GM12878 (cell line): Measurements from ENCODE around the gene MARCHF2. TPM values are rescaled to one million over a fixed set of nuclear protein-coding genes. Genes with fewer than 3 reads are reported as not detected.

Experiments
- ATAC-seq: fragments of 200-7000 bp; cut with Tn5 transposase; 3 replicates; pipeline ENCODE4 v1.9.1; 2020; ENCODE audit warnings: mild to moderate bottlenecking, moderate library complexity
- BruUV-seq: library from RNA; stranded (reverse); fragments of 400-500 nt; replicated peaks from 2 replicates; lab custom pipeline; 2021; lab: Mats Ljungman, UMichigan
- CTCF ChIA-PET: fragments of 300-600 bp; sonication (Branson Sonifier 250); formaldehyde crosslinking; extraction: SDS; loops from one replicate; lab custom pipeline; 2021; ENCODE audit warnings: inconsistent platforms; lab: Yijun Ruan, JAX
- POLR2A ChIA-PET: fragments of 350-600 bp; formaldehyde crosslinking; extraction: SDS; loops from one replicate; lab custom pipeline; 2021; ENCODE audit warnings: inconsistent platforms; lab: Charles Lee
- RAD21 ChIA-PET: fragments of 300-600 bp; sonication (Branson Sonifier 250); formaldehyde crosslinking; loops from one replicate; lab custom pipeline; 2023; ENCODE audit warnings: antibody characterized with exemption; ENCODE audit not compliant: unreplicated experiment; lab: Charles Lee
- SMC1A ChIA-PET: fragments of 300-600 bp; sonication (Branson Sonifier 250); formaldehyde crosslinking; loops from one replicate; lab custom pipeline; 2023; ENCODE audit not compliant: unreplicated experiment, uncharacterized antibody; lab: Charles Lee
- DNase-seq: peaks from one replicate; pipeline ENCODE4 v3.0.0-alpha.2; 2011; ENCODE audit warnings: low read depth, low spot score
- FAIRE-seq: peaks from 3 replicates; lab custom pipeline; 2011; peaks lifted over from hg19 to GRCh38; lab: Jason Lieb, UNC
- H2AFZ ChIP-seq: 2 replicates; pipeline ENCODE4 v1.6.0; 2011; ENCODE audit warnings: low read depth, low read length, control low read depth; ENCODE audit not compliant: control insufficient read depth
- H3K27ac ChIP-seq: 2 replicates; pipeline ENCODE4 v1.5.1; 2011; ENCODE audit warnings: control low read depth; ENCODE audit not compliant: control insufficient read depth, insufficient read depth
- H3K27me3 ChIP-seq, 2 experiments: replicated peaks in 1 of 2; 2 replicates each; pipeline versions ENCODE4 v1.6.0 to v1.6.1; 2011; ENCODE audit warnings: low read length in 1 of 2; ENCODE audit not compliant: control insufficient read depth in 2 of 2, insufficient read depth in 2 of 2
- H3K36me3 ChIP-seq, 2 experiments: 2 replicates each; pipeline ENCODE4 v1.5.1; 2011; ENCODE audit warnings: low read length in 1 of 2; ENCODE audit not compliant: control insufficient read depth in 2 of 2, insufficient read depth in 2 of 2
- H3K4me1 ChIP-seq: 2 replicates; pipeline ENCODE4 v1.6.1; 2011; ENCODE audit warnings: mild to moderate bottlenecking, low read length, moderate library complexity, mixed read lengths; ENCODE audit not compliant: control insufficient read depth, insufficient read depth
- H3K4me2 ChIP-seq: 2 replicates; pipeline ENCODE4 v1.6.0; 2011; ENCODE audit warnings: control low read depth; ENCODE audit not compliant: control insufficient read depth, insufficient read depth
- H3K4me3 ChIP-seq: fragments of 200-600 bp; sonication (generic); 2 replicates; pipeline ENCODE4 v1.5.1; 2016
- H3K79me2 ChIP-seq: 2 replicates; pipeline ENCODE4 v1.6.0; 2011; ENCODE audit warnings: low read length; ENCODE audit not compliant: control insufficient read depth, insufficient read depth
- H3K9ac ChIP-seq: 2 replicates; pipeline ENCODE4 v1.8.0; 2011; ENCODE audit warnings: low read length, control low read depth, mixed read lengths; ENCODE audit not compliant: control insufficient read depth, insufficient read depth
- H3K9me3 ChIP-seq: replicated peaks from 3 replicates; pipeline ENCODE4 v1.5.1; 2011; ENCODE audit warnings: mild to moderate bottlenecking, low read length; ENCODE audit not compliant: control insufficient read depth, insufficient read depth
- H4K20me1 ChIP-seq: 2 replicates; pipeline ENCODE4 v1.6.0; 2011; ENCODE audit not compliant: control insufficient read depth, insufficient read depth
- MYC ChIP-seq: IDR thresholded peaks from 2 replicates; pipeline ENCODE4 v1.6.1; 2011; ENCODE audit warnings: mild to moderate bottlenecking, low read length, moderate library complexity, inconsistent platforms; ENCODE audit not compliant: insufficient read depth, insufficient replicate concordance, insufficient read length, severe bottlenecking
- NFXL1 ChIP-seq: fragments of 450-650 bp; IDR thresholded peaks from 2 replicates; pipeline ENCODE4 v1.6.1; 2017; ENCODE audit warnings: antibody characterized with exemption, mild to moderate bottlenecking, borderline replicate concordance
- TBL1XR1 ChIP-seq: IDR thresholded peaks from 2 replicates; pipeline ENCODE4 v1.6.1; 2012; ENCODE audit warnings: low read depth, low read length, improper control_type of control experiment
- WGBS: methylation state at CpG from one replicate; pipeline ENCODE4 v1.1.6; 2016; ENCODE audit warnings: low lambda C conversion rate; ENCODE audit not compliant: insufficient replicate concordance, insufficient coverage; ENCODE audit errors: missing lambda C conversion rate; 5-methylcytosine and 5-hydroxymethylcytosine counted together
- in situ Hi-C: fragments of 300-500 bp; cut with MboI; formaldehyde crosslinking; loops from 9 replicates; pipeline ENCODE4 v1.14.3; 2018; ENCODE audit warnings: mixed read lengths
- intact Hi-C: fragments of 100-400 bp; cut with micrococcal nuclease; formaldehyde crosslinking; loops from one replicate; pipeline ENCODE4 v1.14.2; 2022; ENCODE audit not compliant: unreplicated experiment
- polyA plus RNA-seq, 11 experiments: library from polyadenylated mRNA; depleted of rRNA in 4 of 11; unstranded in 6 of 11; stranded (reverse) in 5 of 11; fragments of >200 nt; fragmentation: Nextera tagmentation in 4 of 11; fragmentation: Illumina TruSeq in 1 of 11; extraction: Ambion mirVana in 4 of 11; extraction: Trizol in 1 of 11; gene quantifications; 1 replicate in 1 of 11; 2 replicates in 10 of 11; pipeline versions ENCODE4 v1.2.1 to v1.2.3, GENCODE V29; 2011 to 2016; ENCODE audit warnings: inconsistent platforms in 2 of 11, missing spikeins in 2 of 11, low read depth in 1 of 11
- total RNA-seq, 4 experiments: library from RNA; depleted of rRNA in 3 of 4; stranded (reverse); fragments of >200 nt in 3 of 4; fragmentation: Illumina TruSeq in 1 of 4; extraction: Trizol in 1 of 4; gene quantifications; 2 replicates each; pipeline versions ENCODE4 v1.2.1 to v1.2.3, GENCODE V29; 2013 to 2021
- TF ChIP-seq, protein P1 (sequence below): fragments of 450-650 bp; IDR thresholded peaks from 2 replicates; pipeline ENCODE4 v1.6.1; 2017; ENCODE audit warnings: mild to moderate bottlenecking, moderate library complexity
- TF ChIP-seq, protein P2 (sequence below): fragments of 450-650 bp; IDR thresholded peaks from 2 replicates; pipeline ENCODE4 v1.6.1; 2014; ENCODE audit warnings: mild to moderate bottlenecking

MARCHF2 gene
- total and polyA plus RNA-seq, 10 of the 15 experiments (the other 5 are each of a cell fraction or from before 2014, with no cell fraction given), result 1.6 to 30.3 (median 10.8) TPM

GRCh38 chr19:8463365-8463764 lies 50.3 kb downstream of the MARCHF2 start (continued):
- TF ChIP-seq, protein P1, sequence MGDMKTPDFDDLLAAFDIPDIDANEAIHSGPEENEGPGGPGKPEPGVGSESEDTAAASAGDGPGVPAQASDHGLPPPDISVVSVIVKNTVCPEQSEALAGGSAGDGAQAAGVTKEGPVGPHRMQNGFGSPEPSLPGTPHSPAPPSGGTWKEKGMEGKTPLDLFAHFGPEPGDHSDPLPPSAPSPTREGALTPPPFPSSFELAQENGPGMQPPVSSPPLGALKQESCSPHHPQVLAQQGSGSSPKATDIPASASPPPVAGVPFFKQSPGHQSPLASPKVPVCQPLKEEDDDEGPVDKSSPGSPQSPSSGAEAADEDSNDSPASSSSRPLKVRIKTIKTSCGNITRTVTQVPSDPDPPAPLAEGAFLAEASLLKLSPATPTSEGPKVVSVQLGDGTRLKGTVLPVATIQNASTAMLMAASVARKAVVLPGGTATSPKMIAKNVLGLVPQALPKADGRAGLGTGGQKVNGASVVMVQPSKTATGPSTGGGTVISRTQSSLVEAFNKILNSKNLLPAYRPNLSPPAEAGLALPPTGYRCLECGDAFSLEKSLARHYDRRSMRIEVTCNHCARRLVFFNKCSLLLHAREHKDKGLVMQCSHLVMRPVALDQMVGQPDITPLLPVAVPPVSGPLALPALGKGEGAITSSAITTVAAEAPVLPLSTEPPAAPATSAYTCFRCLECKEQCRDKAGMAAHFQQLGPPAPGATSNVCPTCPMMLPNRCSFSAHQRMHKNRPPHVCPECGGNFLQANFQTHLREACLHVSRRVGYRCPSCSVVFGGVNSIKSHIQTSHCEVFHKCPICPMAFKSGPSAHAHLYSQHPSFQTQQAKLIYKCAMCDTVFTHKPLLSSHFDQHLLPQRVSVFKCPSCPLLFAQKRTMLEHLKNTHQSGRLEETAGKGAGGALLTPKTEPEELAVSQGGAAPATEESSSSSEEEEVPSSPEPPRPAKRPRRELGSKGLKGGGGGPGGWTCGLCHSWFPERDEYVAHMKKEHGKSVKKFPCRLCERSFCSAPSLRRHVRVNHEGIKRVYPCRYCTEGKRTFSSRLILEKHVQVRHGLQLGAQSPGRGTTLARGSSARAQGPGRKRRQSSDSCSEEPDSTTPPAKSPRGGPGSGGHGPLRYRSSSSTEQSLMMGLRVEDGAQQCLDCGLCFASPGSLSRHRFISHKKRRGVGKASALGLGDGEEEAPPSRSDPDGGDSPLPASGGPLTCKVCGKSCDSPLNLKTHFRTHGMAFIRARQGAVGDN, result no peak
- TF ChIP-seq MYC, result no peak

- FAIRE-seq, result no peak
- CTCF ChIA-PET, result interaction anchor here (1.4 kb wide), 1 partner anchor 114 kb away, joined by 3 read pairs; no protein-coding TSS in a partner anchor
- no peak overlapping the region for H3K27ac ChIP-seq
- TF ChIP-seq TBL1XR1, result no peak
- no peak for TF ChIP-seq NFXL1
- TF ChIP-seq, protein P2, sequence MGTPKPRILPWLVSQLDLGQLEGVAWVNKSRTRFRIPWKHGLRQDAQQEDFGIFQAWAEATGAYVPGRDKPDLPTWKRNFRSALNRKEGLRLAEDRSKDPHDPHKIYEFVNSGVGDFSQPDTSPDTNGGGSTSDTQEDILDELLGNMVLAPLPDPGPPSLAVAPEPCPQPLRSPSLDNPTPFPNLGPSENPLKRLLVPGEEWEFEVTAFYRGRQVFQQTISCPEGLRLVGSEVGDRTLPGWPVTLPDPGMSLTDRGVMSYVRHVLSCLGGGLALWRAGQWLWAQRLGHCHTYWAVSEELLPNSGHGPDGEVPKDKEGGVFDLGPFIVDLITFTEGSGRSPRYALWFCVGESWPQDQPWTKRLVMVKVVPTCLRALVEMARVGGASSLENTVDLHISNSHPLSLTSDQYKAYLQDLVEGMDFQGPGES, result no peak
- TF ChIP-seq, all 136 proteins: peak for 0
- no peak for ATAC-seq
- SMC1A ChIA-PET, result interaction anchor here (2.7 kb wide), 1 partner anchor 18 kb away, joined by 8 read pairs; no protein-coding TSS in a partner anchor
- in situ Hi-C loops, result no loop called here
- Histone ChIP-seq H3K36me3 (peaks cover 45 to 56% of the 10 kb centered on the region in 2 experiments), H3K4me3 (no peak overlapping the region), H3K4me1 (no peaks in the 10 kb centered on the region; the same call in 1 of the 2 replicates), H3K4me2 (no peak overlapping the region), H4K20me1 (peaks cover 15% of the 10 kb centered on the region), H2AFZ (no peak overlapping the region), H3K27me3 (no peaks in the 10 kb centered on the region), H3K79me2 (peaks cover 34% of the 10 kb centered on the region), H3K9me3 (no peaks in the 10 kb centered on the region), H3K9ac (no peak overlapping the region)
- DNase-seq, result no peak
- BruUV-seq, result no TSS peak
- POLR2A ChIA-PET, result no interaction called here
- RAD21 ChIA-PET, result no interaction called here
- intact Hi-C loops, result no loop called here
- WGBS, result 80% methylated on average over 4 of the region's 4 CpGs
Measured at GRCh38 chr19:8466018-8466417, 52.9 kb downstream of the MARCHF2 start.
